Duodenal mucosa (tissue), 2 donors: ENCODE data around the gene MYL10.

Source experiments
- H3K27ac ChIP-seq: one replicate; pipeline ENCODE4 v1.7.0; 2013; ENCODE audit warnings: low read depth, low read length
- H3K27me3 ChIP-seq, 2 donors: one replicate each; pipeline ENCODE4 v1.7.0; 2013; ENCODE audit warnings: low read length in 2 of 2, control low read depth in 1 of 2; ENCODE audit not compliant: insufficient read depth in 2 of 2, control insufficient read depth in 1 of 2
- H3K36me3 ChIP-seq, 2 donors: one replicate each; pipeline ENCODE4 v1.7.0; 2013; ENCODE audit warnings: low read length in 2 of 2, control low read depth in 1 of 2; ENCODE audit not compliant: insufficient read depth in 2 of 2, control insufficient read depth in 1 of 2
- H3K4me1 ChIP-seq, 2 donors: one replicate each; pipeline ENCODE4 v1.7.0; 2013; ENCODE audit warnings: low read length in 2 of 2, control low read depth in 1 of 2; ENCODE audit not compliant: insufficient read depth in 2 of 2, control insufficient read depth in 1 of 2
- H3K4me3 ChIP-seq, 2 donors: one replicate each; pipeline ENCODE4 v1.7.0; 2013; ENCODE audit warnings: low read length in 2 of 2, low read depth in 1 of 2
- H3K9ac ChIP-seq, 2 donors: one replicate each; pipeline ENCODE4 v1.7.0; 2013; ENCODE audit warnings: low read length in 2 of 2, low read depth in 1 of 2
- H3K9me3 ChIP-seq, 2 donors: one replicate each; pipeline ENCODE4 v1.7.0; 2013; ENCODE audit warnings: low read length in 2 of 2, control low read depth in 1 of 2; ENCODE audit not compliant: control insufficient read depth in 1 of 2

The MYL10 gene

GRCh38 chr7:101629171-101629570, at the start of gene MYL10:
Gene MYL10 (minus strand): TSS chr7:101629296. CDS start chr7:101629118, 178 bp downstream.
- Histone ChIP-seq H3K9me3 (no peaks in the 10 kb centered on the region), H3K9ac (no peak within 1 kb of the TSS), H3K4me3 (no peak within 1 kb of the TSS), H3K27me3 (peaks cover 0 to 9% of the 10 kb centered on the region in 2 donors), H3K4me1 (no peaks in the 10 kb centered on the region), H3K27ac (no peak within 1 kb of the TSS), H3K36me3 (no peaks in the 10 kb centered on the region)

GRCh38 chr7:101678658-101679057, 49.6 kb upstream of the MYL10 start:
- Histone ChIP-seq H3K9me3 (no peaks in the 10 kb centered on the region), H3K4me1 (no peaks in the 10 kb centered on the region), H3K36me3 (no peaks in the 10 kb centered on the region), H3K4me3 (no peak overlapping the region), H3K27me3 (no peaks in the 10 kb centered on the region), H3K9ac (no peak overlapping the region), H3K27ac (no peak overlapping the region)

GRCh38 chr7:101677797-101678479, 48.8 kb upstream of the MYL10 start:
- Histone ChIP-seq H3K9me3 (peaks cover 3 to 5% of the 10 kb centered on the region in 2 donors), H3K36me3 (no peaks in the 10 kb centered on the region), H3K27ac (no peak overlapping the region), H3K9ac (no peak overlapping the region), H3K27me3 (no peaks in the 10 kb centered on the region), H3K4me3 (no peak overlapping the region), H3K4me1 (no peaks in the 10 kb centered on the region)

GRCh38 chr7:101677391-101677790, 48.3 kb upstream of the MYL10 start:
- no peaks in the 10 kb centered on the region for H3K4me1 ChIP-seq
- no peaks in the 10 kb centered on the region for H3K27me3 ChIP-seq
- no peak overlapping the region for H3K4me3 ChIP-seq
- H3K9ac ChIP-seq: no peak overlapping the region
- H3K36me3 ChIP-seq: no peaks in the 10 kb centered on the region
- H3K9me3 ChIP-seq: peaks cover 3 to 6% of the 10 kb centered on the region in 2 donors
- no peak overlapping the region for H3K27ac ChIP-seq

- Histone ChIP-seq H3K27me3 (no peaks in the 10 kb centered on the region), H3K9ac (no peak overlapping the region), H3K9me3 (peaks cover 3 to 6% of the 10 kb centered on the region in 2 donors), H3K36me3 (no peaks in the 10 kb centered on the region), H3K4me3 (no peak overlapping the region), H3K4me1 (no peaks in the 10 kb centered on the region), H3K27ac (no peak overlapping the region)
Observed at GRCh38 chr7:101676956-101677355, 47.9 kb upstream of the MYL10 start.

GRCh38 chr7:101676062-101676598, 47.0 kb upstream of the MYL10 start:
- H3K4me1 ChIP-seq: no peaks in the 10 kb centered on the region
- no peaks in the 10 kb centered on the region for H3K27me3 ChIP-seq
- H3K27ac ChIP-seq: no peak overlapping the region
- peaks cover 3 to 6% of the 10 kb centered on the region in 2 donors for H3K9me3 ChIP-seq
- H3K4me3 ChIP-seq: no peak overlapping the region
- no peaks in the 10 kb centered on the region for H3K36me3 ChIP-seq
- H3K9ac ChIP-seq: no peak overlapping the region

GRCh38 chr7:101674439-101674838, 45.3 kb upstream of the MYL10 start:
- H3K27ac ChIP-seq: no peak overlapping the region
- H3K27me3 ChIP-seq: no peaks in the 10 kb centered on the region
- no peak overlapping the region for H3K9ac ChIP-seq
- no peak overlapping the region for H3K4me3 ChIP-seq
- no peaks in the 10 kb centered on the region for H3K4me1 ChIP-seq
- no peaks in the 10 kb centered on the region for H3K36me3 ChIP-seq
- peaks cover 3 to 6% of the 10 kb centered on the region in 2 donors for H3K9me3 ChIP-seq

- Histone ChIP-seq H3K9me3 (peaks cover 3 to 6% of the 10 kb centered on the region in 2 donors), H3K27me3 (no peaks in the 10 kb centered on the region), H3K9ac (no peak overlapping the region), H3K4me1 (no peaks in the 10 kb centered on the region), H3K36me3 (no peaks in the 10 kb centered on the region), H3K4me3 (no peak overlapping the region), H3K27ac (no peak overlapping the region)
Observed at GRCh38 chr7:101673951-101674350, 44.9 kb upstream of the MYL10 start.

GRCh38 chr7:101673315-101673714, 44.2 kb upstream of the MYL10 start:
- Histone ChIP-seq H3K27me3 (no peaks in the 10 kb centered on the region), H3K4me1 (no peaks in the 10 kb centered on the region), H3K9me3 (peaks cover 3 to 9% of the 10 kb centered on the region in 2 donors), H3K4me3 (no peak overlapping the region), H3K36me3 (no peaks in the 10 kb centered on the region), H3K27ac (no peak overlapping the region), H3K9ac (no peak overlapping the region)

GRCh38 chr7:101671371-101672356, 42.6 kb upstream of the MYL10 start:
- peaks cover 3 to 9% of the 10 kb centered on the region in 2 donors for H3K9me3 ChIP-seq
- no peak overlapping the region for H3K9ac ChIP-seq
- no peak overlapping the region for H3K27ac ChIP-seq
- no peaks in the 10 kb centered on the region for H3K36me3 ChIP-seq
- H3K27me3 ChIP-seq: no peaks in the 10 kb centered on the region
- H3K4me3 ChIP-seq: no peak overlapping the region
- no peaks in the 10 kb centered on the region for H3K4me1 ChIP-seq
